ENCODE measurements around the gene USH1C. TPM values are rescaled to one million over a fixed set of nuclear protein-coding genes. Genes with fewer than 3 reads are reported as not detected.

USH1C gene
- total and polyA plus RNA-seq, 9 donors: 0.25 to 1.2 (median 1.00) TPM; not detected in 5

DNA sequence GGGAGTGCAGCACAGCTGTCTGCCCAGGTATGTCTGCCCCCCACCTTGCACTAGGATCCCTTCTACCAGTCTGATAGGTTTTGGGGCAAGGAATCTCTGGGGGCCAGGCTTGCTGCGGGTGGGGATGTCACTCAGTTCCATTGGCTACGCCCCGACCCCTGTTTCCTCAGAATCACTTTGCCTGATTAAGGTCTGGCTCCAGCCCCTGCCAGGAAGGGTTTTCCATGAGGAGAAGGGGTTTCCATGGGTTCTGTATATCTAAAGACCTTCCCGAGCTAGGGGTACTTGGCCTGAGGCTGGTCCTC lies 16.8 kb upstream of the USH1C start:
- Histone ChIP-seq H3K27ac (no peak overlapping the region), H3K27me3 (no peaks in the 10 kb centered on the region), H3K4me1 (ENCODE audit: insufficient read depth) (no peaks in the 10 kb centered on the region), H3K4me3 (no peak overlapping the region), H3K36me3 (no peaks in the 10 kb centered on the region), H3K9me3 (no peaks in the 10 kb centered on the region)
- no peak for TF ChIP-seq POLR2A (IDR thresholded peaks at IDR 0.05)
- TF ChIP-seq CTCF (IDR thresholded peaks at IDR 0.05): no peak
- no peak for TF ChIP-seq EP300 (IDR thresholded peaks at IDR 0.05)
- WGBS, 3 donors: 85 to 89% (median 87%) methylated on average over 4 of the region's 4 CpGs
- DNase-seq: no peak
- intact Hi-C loops (cut with DNase I): no loop called here

GRCh38 chr11:17560281-17561110 lies 16.3 kb upstream of the USH1C start:
- TF ChIP-seq POLR2A (IDR thresholded peaks at IDR 0.05) (no peak), EP300 (IDR thresholded peaks at IDR 0.05) (no peak), CTCF (IDR thresholded peaks at IDR 0.05) (no peak)
- no peak for DNase-seq
- Histone ChIP-seq H3K27ac (no peak overlapping the region), H3K9me3 (no peaks in the 10 kb centered on the region), H3K4me3 (no peak overlapping the region), H3K27me3 (no peaks in the 10 kb centered on the region), H3K36me3 (no peaks in the 10 kb centered on the region), H3K4me1 (ENCODE audit: insufficient read depth) (no peaks in the 10 kb centered on the region)
- intact Hi-C loops (cut with DNase I): no loop called here
- WGBS, 3 donors: 46 to 49% (median 47%) methylated on average over 12 of the region's 12 CpGs

GRCh38 chr11:17559341-17560087 lies 15.3 kb upstream of the USH1C start:
- no peaks in the 10 kb centered on the region for H3K36me3 ChIP-seq

DNA sequence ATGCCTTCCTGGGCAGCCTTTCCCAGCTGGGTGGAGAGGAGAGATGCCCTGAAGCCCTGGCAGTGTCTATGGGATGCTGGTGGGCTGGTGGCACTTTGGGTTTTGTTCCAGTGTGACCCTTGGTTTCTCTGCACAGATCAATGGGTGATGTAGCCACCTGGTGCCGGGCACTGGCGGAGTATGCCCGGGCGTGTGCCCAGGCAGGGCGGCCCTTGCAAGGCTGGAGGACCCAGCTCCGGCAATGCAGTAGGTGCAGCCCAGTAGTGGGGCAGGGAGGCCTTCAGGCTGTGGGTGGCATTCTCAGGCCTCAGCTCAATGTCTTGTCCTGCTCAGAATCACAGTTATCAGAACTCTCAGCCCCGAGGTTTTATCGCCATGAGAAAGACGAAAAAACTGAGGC lies 14.7 kb upstream of the USH1C start:
- Histone ChIP-seq H3K27me3 (no peaks in the 10 kb centered on the region), H3K4me3 (no peak overlapping the region), H3K4me1 (ENCODE audit: insufficient read depth) (no peaks in the 10 kb centered on the region), H3K9me3 (no peaks in the 10 kb centered on the region), H3K36me3 (no peaks in the 10 kb centered on the region), H3K27ac (no peak overlapping the region)
- no peak for DNase-seq
- TF ChIP-seq CTCF (IDR thresholded peaks at IDR 0.05) (no peak), EP300 (IDR thresholded peaks at IDR 0.05) (no peak), POLR2A (IDR thresholded peaks at IDR 0.05) (no peak)
- WGBS, 3 donors: 78 to 81% (median 80%) methylated on average over 9 of the region's 9 CpGs
- intact Hi-C loops (cut with DNase I): no loop called here

More at GRCh38 chr11:17559341-17560087, 15.3 kb upstream of the USH1C start:
- Histone ChIP-seq H3K27me3 (no peaks in the 10 kb centered on the region), H3K27ac (no peak overlapping the region), H3K9me3 (no peaks in the 10 kb centered on the region), H3K4me1 (ENCODE audit: insufficient read depth) (no peaks in the 10 kb centered on the region), H3K4me3 (no peak overlapping the region)
- TF ChIP-seq POLR2A (IDR thresholded peaks at IDR 0.05): no peak
- no peak for TF ChIP-seq CTCF (IDR thresholded peaks at IDR 0.05)
- no peak for TF ChIP-seq EP300 (IDR thresholded peaks at IDR 0.05)
- intact Hi-C loops (cut with DNase I): no loop called here
- 77 to 78% (median 77%) methylated on average over 9 of the region's 9 CpGs for WGBS, 3 donors
- no peak for DNase-seq

Measured in ovary (tissue), 9 donors.